ENCODE results near the gene NOVA2.

Gene NOVA2

DNA sequence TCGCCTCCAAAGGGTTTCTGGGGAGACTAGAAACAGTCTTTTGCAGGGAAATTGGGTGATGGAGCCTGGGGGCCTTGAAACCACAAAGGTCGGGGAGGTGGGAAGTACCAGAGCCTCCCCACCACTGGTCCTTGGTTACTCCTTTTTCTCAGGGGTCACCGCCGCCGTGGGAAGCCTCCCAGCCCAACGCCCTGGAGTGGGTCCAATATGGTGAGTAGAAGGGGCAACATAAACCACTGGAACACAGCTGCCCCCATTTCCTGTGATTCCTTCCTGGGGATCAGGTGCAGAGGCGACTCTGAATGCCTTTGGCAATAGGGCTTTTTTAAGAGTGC is 43.4 kb upstream of the NOVA2 start:
- H3F3A ChIP-seq (ENCODE audit: insufficient read depth, low read length), result 0 out of 2 replicates have a peak, but pooled peaks cover 4% of the 10 kb centered on the region
- H3K4me1 ChIP-seq (ENCODE audit: insufficient read depth, low read length, severe bottlenecking), result peaks cover 6% of the 10 kb centered on the region
- no peak overlapping the region for H3K9ac ChIP-seq (ENCODE audit: low read length)
- no peaks in the 10 kb centered on the region for H3K9me3 ChIP-seq (ENCODE audit: low read length)
- H3K4me2 ChIP-seq (ENCODE audit: low read length), result no peak overlapping the region
- H3K9me2 ChIP-seq (ENCODE audit: low read depth, low read length), result no peaks in the 10 kb centered on the region
- H3K36me3 ChIP-seq (ENCODE audit: insufficient read depth, low read length), result peaks cover 8% of the 10 kb centered on the region; the same call in 1 of the 2 replicates
- no peak for TF ChIP-seq EZH2 (IDR thresholded peaks at IDR 0.05; ENCODE audit: borderline replicate concordance, low read length)
- TF ChIP-seq, protein P1, sequence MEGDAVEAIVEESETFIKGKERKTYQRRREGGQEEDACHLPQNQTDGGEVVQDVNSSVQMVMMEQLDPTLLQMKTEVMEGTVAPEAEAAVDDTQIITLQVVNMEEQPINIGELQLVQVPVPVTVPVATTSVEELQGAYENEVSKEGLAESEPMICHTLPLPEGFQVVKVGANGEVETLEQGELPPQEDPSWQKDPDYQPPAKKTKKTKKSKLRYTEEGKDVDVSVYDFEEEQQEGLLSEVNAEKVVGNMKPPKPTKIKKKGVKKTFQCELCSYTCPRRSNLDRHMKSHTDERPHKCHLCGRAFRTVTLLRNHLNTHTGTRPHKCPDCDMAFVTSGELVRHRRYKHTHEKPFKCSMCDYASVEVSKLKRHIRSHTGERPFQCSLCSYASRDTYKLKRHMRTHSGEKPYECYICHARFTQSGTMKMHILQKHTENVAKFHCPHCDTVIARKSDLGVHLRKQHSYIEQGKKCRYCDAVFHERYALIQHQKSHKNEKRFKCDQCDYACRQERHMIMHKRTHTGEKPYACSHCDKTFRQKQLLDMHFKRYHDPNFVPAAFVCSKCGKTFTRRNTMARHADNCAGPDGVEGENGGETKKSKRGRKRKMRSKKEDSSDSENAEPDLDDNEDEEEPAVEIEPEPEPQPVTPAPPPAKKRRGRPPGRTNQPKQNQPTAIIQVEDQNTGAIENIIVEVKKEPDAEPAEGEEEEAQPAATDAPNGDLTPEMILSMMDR (IDR thresholded peaks at IDR 0.05; ENCODE audit: low read length), result peak; percentile 28; the same call in 1 of the 2 replicates
- no peak overlapping the region for H2AFZ ChIP-seq (ENCODE audit: low read length)
- H4K20me1 ChIP-seq (ENCODE audit: insufficient read depth, low read length), result no peaks in the 10 kb centered on the region
- H3K4me3 ChIP-seq (ENCODE audit: low read depth, low read length, poor library complexity, severe bottlenecking), result no peak overlapping the region
- H3K27ac ChIP-seq (ENCODE audit: low read depth, low read length, poor library complexity, severe bottlenecking), result no peak overlapping the region
- no peaks in the 10 kb centered on the region for H3K79me2 ChIP-seq (ENCODE audit: insufficient read depth, low read length)
- no peaks in the 10 kb centered on the region for H3K27me3 ChIP-seq (ENCODE audit: insufficient read depth, low read length)

DNA sequence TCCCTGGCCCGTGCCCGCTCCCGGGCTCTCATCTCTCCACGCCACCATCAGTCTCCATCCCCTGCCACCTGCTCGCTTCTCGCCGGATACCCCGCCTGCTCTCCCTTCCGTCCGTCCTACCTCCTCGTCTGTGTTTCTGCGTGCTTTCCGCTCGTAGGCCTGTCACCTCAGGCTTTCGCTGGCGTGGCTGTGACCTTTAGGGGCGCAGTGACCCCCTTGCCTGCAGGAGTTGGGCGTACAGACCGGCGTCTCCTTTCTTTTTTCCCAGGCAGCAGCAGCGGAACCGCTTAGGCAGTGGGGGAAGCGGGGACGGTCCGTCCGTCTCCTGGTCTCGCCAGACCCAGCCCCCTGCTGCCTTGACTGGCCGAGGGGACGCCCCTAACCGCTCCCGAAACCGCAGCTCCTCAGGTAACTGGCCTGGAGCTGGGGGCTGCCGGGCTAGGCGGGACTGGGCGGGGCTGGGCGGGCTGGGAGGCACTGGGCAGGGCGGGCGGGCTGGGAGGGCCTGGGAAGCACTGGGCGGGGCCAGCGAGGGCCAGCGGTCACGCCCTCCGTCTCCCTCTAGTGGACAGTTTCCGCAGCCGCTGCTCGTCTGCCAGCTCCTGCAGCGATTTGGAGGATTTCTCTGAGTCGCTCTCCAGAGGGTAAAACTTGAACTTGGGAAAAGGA is 42.9 kb upstream of the NOVA2 start:
- H3K9me3 ChIP-seq (ENCODE audit: low read length), result no peaks in the 10 kb centered on the region
- no peaks in the 10 kb centered on the region for H3K9me2 ChIP-seq (ENCODE audit: low read depth, low read length)
- TF ChIP-seq EZH2 (IDR thresholded peaks at IDR 0.05; ENCODE audit: borderline replicate concordance, low read length), result no peak
- TF ChIP-seq, protein P1 (IDR thresholded peaks at IDR 0.05; ENCODE audit: low read length), result peak; percentile 48
- H3K4me1 ChIP-seq (ENCODE audit: insufficient read depth, low read length, severe bottlenecking), result peaks cover 7% of the 10 kb centered on the region
- no peak overlapping the region for H2AFZ ChIP-seq (ENCODE audit: low read length)
- H3F3A ChIP-seq (ENCODE audit: insufficient read depth, low read length), result 0 out of 2 replicates have a peak, but pooled peaks cover 4% of the 10 kb centered on the region
- peak overlapping the region; percentile 65 for H3K4me3 ChIP-seq (ENCODE audit: low read depth, low read length, poor library complexity, severe bottlenecking)
- peaks cover 8% of the 10 kb centered on the region; the same call in 1 of the 2 replicates for H3K36me3 ChIP-seq (ENCODE audit: insufficient read depth, low read length)
- no peak overlapping the region for H3K27ac ChIP-seq (ENCODE audit: low read depth, low read length, poor library complexity, severe bottlenecking)
- no peaks in the 10 kb centered on the region for H3K79me2 ChIP-seq (ENCODE audit: insufficient read depth, low read length)
- H4K20me1 ChIP-seq (ENCODE audit: insufficient read depth, low read length), result no peaks in the 10 kb centered on the region
- H3K27me3 ChIP-seq (ENCODE audit: insufficient read depth, low read length), result no peaks in the 10 kb centered on the region
- H3K4me2 ChIP-seq (ENCODE audit: low read length), result peak overlapping the region; percentile 84
- H3K9ac ChIP-seq (ENCODE audit: low read length), result peak overlapping the region; percentile 65

GRCh38 chr19:46015687-46016425 is 42.2 kb upstream of the NOVA2 start:
- no peaks in the 10 kb centered on the region for H3K9me3 ChIP-seq (ENCODE audit: low read length)
- peak overlapping the region; percentile 84 for H3K4me2 ChIP-seq (ENCODE audit: low read length)
- H3K4me1 ChIP-seq (ENCODE audit: insufficient read depth, low read length, severe bottlenecking), result peaks cover 14% of the 10 kb centered on the region
- peaks cover 8% of the 10 kb centered on the region; the same call in 1 of the 2 replicates for H3K36me3 ChIP-seq (ENCODE audit: insufficient read depth, low read length)
- peak overlapping the region; percentile 65 for H3K9ac ChIP-seq (ENCODE audit: low read length)
- 0 out of 2 replicates have a peak, but pooled peaks cover 4% of the 10 kb centered on the region for H3F3A ChIP-seq (ENCODE audit: insufficient read depth, low read length)
- no peak overlapping the region for H2AFZ ChIP-seq (ENCODE audit: low read length)
- no peaks in the 10 kb centered on the region for H3K9me2 ChIP-seq (ENCODE audit: low read depth, low read length)
- no peak for TF ChIP-seq EZH2 (IDR thresholded peaks at IDR 0.05; ENCODE audit: borderline replicate concordance, low read length)
- TF ChIP-seq, protein P1 (IDR thresholded peaks at IDR 0.05; ENCODE audit: low read length), result no peak
- no peak overlapping the region for H3K27ac ChIP-seq (ENCODE audit: low read depth, low read length, poor library complexity, severe bottlenecking)
- H3K27me3 ChIP-seq (ENCODE audit: insufficient read depth, low read length), result no peaks in the 10 kb centered on the region
- H4K20me1 ChIP-seq (ENCODE audit: insufficient read depth, low read length), result no peaks in the 10 kb centered on the region
- H3K79me2 ChIP-seq (ENCODE audit: insufficient read depth, low read length), result no peaks in the 10 kb centered on the region
- peak overlapping the region; percentile 65 for H3K4me3 ChIP-seq (ENCODE audit: low read depth, low read length, poor library complexity, severe bottlenecking)

All from OCI-LY1 (cell line).